Neural crest cell (in vitro differentiated cells): ENCODE measurements around the gene HYAL3. TPM values are rescaled to one million over a fixed set of nuclear protein-coding genes. Genes with fewer than 3 reads are reported as not detected.
"Not testable (repeated sequence)": the region's sequence is repeated elsewhere in the genome, so short reads cannot be mapped to it uniquely, and the experiment has no call there.

Experiments
- DNase-seq: peaks from one replicate; pipeline ENCODE4 v3.0.0; 2021; ENCODE audit warnings: low read depth, mixed read lengths, low spot score
- H3K27ac Mint-ChIP-seq: one replicate; pipeline ENCODE4 v1.8.0; 2021; ENCODE audit warnings: mild to moderate bottlenecking, mixed read lengths; ENCODE audit not compliant: unreplicated experiment
- H3K27me3 Mint-ChIP-seq: 2 replicates; pipeline ENCODE4 v1.8.0; 2021; ENCODE audit warnings: low read depth, mild to moderate bottlenecking, mixed read lengths
- H3K36me3 Mint-ChIP-seq: 2 replicates; pipeline ENCODE4 v1.8.0; 2021; ENCODE audit warnings: low read depth, mild to moderate bottlenecking, mixed read lengths
- H3K4me1 Mint-ChIP-seq: 2 replicates; pipeline ENCODE4 v1.8.0; 2021; ENCODE audit warnings: mixed read lengths
- H3K4me3 Mint-ChIP-seq: one replicate; pipeline ENCODE4 v1.8.0; 2021; ENCODE audit warnings: mild to moderate bottlenecking, mixed read lengths
- H3K9me3 Mint-ChIP-seq: 2 replicates; pipeline ENCODE4 v1.8.0; 2021; ENCODE audit warnings: mixed read lengths
- CTCF ChIP-seq: fragments of 200-600 bp; sonication (generic); conservative IDR thresholded peaks from 2 replicates; pipeline ENCODE4 v1.5.0; 2021; ENCODE audit warnings: antibody characterized with exemption, mild to moderate bottlenecking
- total RNA-seq: library from RNA; stranded (reverse); gene quantifications from 2 replicates; pipeline ENCODE4 v1.2.1, GENCODE V29; 2021

The HYAL3 gene
- total RNA-seq, 1 donor from 2014 or later, result 4.4 TPM

GRCh38 chr3:50316657-50317242 lies 17.5 kb upstream of the HYAL3 start:
- peaks cover 32% of the 10 kb centered on the region for H3K36me3 Mint-ChIP-seq
- DNase-seq, result no peak
- H3K4me3 Mint-ChIP-seq, result peak overlapping the region; percentile 38
- H3K27ac Mint-ChIP-seq, result no peak overlapping the region
- TF ChIP-seq CTCF, result no peak
- H3K4me1 Mint-ChIP-seq, result peaks cover 33% of the 10 kb centered on the region
- no peaks in the 10 kb centered on the region for H3K27me3 Mint-ChIP-seq
- H3K9me3 Mint-ChIP-seq, result no peaks in the 10 kb centered on the region

DNA sequence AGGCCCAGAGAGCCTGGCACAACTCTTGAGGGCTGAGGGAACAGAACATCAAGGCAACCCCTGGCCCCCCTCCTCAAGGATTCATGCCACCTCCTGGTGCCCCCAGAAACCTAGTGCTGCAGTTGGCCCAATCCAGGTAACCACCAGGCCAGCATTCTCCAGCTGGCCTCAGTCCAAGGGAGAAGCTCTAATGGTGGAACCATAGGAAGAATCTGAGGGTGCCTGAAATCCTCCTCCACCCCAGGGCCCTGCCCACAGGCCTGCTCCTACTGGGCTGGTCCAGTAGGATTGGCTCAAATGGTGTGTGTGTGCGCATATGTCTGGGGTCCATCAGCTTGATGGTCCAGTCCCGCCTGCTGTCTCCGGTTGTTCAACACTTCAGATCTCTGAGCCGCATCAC lies 15.6 kb upstream of the HYAL3 start:
- no peak overlapping the region for H3K27ac Mint-ChIP-seq

DNA sequence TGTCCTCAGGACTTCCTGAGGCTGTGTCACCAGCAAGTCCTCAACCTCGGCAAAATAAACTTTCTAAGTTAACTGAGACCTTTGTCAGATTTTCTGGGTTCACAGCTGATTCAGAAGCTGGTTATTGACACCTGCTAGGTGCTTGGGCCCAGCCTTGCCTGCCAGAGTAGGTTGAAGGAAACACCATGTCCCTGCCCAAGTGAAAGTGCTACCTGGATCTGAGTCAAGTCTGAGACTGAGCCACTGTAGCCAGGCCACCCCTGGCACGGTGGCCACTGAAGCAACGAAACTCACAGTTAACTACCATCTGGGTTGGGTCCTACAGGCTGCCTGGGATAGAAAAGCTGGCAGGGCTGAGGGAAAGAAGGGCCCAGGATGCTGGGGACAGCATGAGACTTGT lies 15.1 kb upstream of the HYAL3 start:
- DNase-seq, result no peak
- H3K36me3 Mint-ChIP-seq, result peaks cover 36% of the 10 kb centered on the region
- no peak for TF ChIP-seq CTCF
- peaks cover 3% of the 10 kb centered on the region for H3K9me3 Mint-ChIP-seq
- no peaks in the 10 kb centered on the region for H3K27me3 Mint-ChIP-seq
- H3K4me3 Mint-ChIP-seq, result peak overlapping the region; percentile 8
- H3K27ac Mint-ChIP-seq, result no peak overlapping the region
- H3K4me1 Mint-ChIP-seq, result peaks cover 18% of the 10 kb centered on the region

More for the DNA sequence above, 15.6 kb upstream of the HYAL3 start:
- Mint-ChIP-seq H3K9me3 (peaks cover 1% of the 10 kb centered on the region), H3K4me1 (peaks cover 23% of the 10 kb centered on the region), H3K36me3 (peaks cover 36% of the 10 kb centered on the region), H3K4me3 (peak overlapping the region; percentile 82), H3K27me3 (no peaks in the 10 kb centered on the region)
- DNase-seq, result no peak
- TF ChIP-seq CTCF, result no peak

DNA sequence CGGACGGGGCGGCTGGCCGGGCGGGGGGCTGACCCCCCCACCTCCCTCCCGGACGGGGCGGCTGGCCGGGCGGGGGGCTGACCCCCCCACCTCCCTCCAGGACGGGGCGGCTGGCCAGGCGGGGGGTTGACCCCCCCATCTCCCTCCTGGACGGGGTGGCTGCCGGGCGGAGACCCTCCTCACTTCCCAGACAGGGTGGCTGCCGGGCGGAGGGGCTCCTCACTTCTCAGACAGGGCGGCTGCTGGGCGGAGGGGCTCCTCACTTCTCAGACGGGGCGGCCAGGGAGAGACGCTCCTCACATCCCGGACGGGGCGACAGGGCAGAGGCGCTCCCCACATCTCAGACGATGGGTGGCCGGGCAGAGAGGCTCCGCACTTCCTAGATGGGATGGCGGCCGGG lies 12.8 kb upstream of the HYAL3 start:
- not testable (repeated sequence) for DNase-seq, H3K4me3 Mint-ChIP-seq, H3K9me3 Mint-ChIP-seq, H3K4me1 Mint-ChIP-seq, H3K27ac Mint-ChIP-seq, H3K27me3 Mint-ChIP-seq
- peaks cover 37% of the 10 kb centered on the region for H3K36me3 Mint-ChIP-seq

- Mint-ChIP-seq H3K4me1 (peaks cover 17% of the 10 kb centered on the region), H3K9me3 (no peaks in the 10 kb centered on the region), H3K27me3 (no peaks in the 10 kb centered on the region), H3K36me3 (peaks cover 7% of the 10 kb centered on the region), H3K4me3 (peak overlapping the region; percentile 72), H3K27ac (no peak overlapping the region)
- no peak for TF ChIP-seq CTCF
- DNase-seq, result no peak
Measured at GRCh38 chr3:50304601-50305000, 5.4 kb upstream of the HYAL3 start.

DNA sequence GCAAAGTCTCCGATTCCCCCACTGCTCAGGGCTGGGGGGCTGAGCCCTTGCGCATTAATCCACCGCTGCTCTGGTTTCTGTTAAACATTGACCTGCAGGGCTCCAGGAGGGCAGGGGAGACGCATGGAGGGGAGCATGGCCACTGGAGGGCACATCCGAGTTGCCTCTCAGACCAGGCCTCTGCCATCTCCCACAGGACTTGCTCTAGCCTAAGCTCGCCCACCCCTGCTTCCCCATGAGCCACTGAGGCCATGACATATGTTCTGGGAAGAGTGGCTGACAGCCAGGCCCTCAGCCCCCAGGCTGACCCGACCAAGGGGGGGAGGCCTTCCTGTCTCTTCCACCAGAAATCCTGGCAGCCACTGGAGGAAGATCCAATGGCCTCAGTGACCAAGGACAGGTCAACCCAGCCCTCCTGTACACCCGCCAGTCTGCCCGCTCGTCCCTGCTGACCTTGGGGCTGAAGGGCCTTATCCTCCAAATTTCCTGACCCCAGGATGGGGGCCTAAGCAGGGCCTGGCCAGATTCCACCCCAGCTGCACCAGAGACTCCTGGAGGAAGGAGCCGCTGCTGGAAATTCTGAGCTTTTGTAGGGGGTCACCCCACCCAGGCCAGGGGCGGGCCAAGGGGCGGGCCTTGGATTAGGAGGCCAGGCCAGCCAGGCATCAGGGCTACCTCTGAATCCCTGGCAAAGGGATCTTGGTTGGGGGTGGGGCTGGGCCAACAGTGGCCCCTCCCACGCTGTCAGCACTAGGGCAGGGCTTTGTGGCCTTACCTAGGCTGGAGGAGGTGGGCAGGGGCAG lies 4.0 kb upstream of the HYAL3 start, which contains the start of gene HYAL1:
HYAL1 (minus strand) TSS at position 562 of the 803 bp plus-strand sequence. CDS start 618 bp downstream, outside the sequence.
- Mint-ChIP-seq H3K27ac (no peak within 1 kb of the TSS), H3K4me1 (peaks cover 26% of the 10 kb centered on the region), H3K36me3 (no peaks in the 10 kb centered on the region), H3K27me3 (peaks cover 6% of the 10 kb centered on the region), H3K9me3 (no peaks in the 10 kb centered on the region), H3K4me3 (peak within 1 kb of the TSS; percentile 54)
- no peak for TF ChIP-seq CTCF
- DNase-seq, result no peak
